ENCODE measurements around the gene EVC.

The EVC gene

DNA sequence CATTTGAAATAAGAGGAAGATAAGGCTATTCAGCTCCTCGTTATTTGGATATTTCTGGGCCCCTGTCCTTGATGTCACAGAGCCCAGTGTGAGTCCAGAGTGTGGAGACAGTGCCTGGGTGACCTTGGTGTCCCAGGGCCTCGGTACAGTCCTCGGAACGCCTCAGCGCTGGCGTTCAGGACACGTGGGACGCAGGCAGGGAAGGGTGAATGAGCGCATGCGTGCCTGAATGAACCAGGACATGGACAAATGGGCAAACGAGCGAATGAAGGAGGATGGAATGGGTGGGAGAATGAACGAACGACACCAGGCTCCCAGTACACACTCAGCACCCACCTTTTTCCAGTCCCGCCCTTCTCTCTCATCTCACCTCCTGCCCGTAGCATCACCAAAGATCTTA is 44.2 kb downstream of the EVC start:
- DNase-seq (ENCODE audit: low read depth) = no peak

DNA sequence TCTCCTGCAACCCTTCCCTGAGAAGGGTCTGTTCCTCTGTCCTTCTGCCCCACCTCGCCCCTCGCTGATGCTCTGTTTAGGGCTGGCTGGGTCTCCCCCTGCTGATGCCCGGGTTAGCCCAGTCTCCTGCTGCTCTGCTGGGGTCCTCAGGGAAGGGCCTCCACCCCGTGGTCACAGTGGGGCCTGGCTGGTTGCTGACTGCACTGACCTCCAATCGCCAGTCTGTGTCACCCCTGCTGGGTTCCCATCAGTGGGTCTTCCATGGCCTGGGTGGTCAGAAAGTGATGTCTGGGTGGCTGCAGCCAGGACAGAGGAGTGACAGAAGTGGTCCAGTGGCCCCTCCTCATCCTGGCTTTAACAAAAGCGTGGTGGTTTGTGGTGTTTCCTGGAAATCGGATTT is 44.7 kb downstream of the EVC start:
- DNase-seq (ENCODE audit: low read depth) = no peak

DNA sequence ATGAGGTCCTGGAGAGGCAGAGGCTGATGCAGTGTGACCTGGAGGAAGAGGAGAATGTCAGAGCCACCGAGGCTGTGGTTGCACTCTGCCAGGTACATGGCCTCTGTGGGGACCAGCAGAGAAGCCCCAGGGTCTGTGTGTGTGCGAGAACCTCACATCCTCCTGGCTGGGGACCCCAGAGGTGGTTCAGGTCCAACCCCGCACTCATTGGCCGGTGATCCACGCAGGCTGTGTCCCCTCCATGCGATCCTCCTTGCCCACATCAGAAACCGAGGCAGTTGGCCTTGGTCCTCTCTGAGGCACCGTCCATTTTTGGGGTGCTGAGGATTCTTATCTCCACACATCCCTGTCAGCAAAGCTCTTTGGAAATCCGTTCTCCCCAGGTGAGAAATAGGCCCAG is 45.3 kb downstream of the EVC start:
- DNase-seq (ENCODE audit: low read depth) = no peak

DNA sequence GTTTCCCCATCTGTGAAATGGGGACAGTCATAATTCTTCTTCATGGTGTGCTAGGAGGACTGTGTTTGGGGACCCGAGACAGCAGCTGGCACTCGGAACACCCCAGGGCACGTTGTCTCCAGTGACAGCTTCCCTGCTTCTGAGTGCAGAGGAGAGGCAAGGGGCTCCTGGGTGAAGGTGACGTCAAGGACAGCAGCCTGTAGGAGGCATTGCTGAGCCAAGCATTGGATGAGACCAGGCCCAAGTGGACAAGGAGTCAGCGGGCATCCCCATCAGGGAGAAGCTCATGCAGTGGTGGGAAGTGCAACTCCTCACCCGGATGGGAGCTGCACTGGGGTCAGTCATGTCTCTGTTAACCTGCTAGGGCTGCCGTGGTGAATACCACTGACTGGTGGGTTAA is 46.1 kb downstream of the EVC start:
- DNase-seq (ENCODE audit: low read depth) = no peak

DNA sequence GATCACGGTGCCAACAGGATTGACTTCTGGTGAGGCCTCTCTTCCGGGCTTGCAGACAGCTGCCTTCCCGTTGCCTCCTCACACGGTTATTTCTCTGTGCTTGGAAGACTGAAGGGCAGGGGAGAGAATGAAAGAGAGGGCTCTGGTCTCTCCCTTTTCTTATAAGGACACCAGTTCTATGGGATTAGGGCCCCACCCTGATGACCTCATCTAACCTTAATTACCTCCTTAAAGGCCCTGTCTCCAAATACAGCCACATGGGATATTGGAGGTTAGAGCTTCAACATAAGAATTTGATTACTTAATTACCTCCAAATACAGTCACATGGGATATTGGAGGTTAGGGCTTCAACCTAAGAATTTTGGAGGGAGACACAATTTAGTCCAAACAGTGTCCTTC is 46.5 kb downstream of the EVC start:
- no peak for DNase-seq (ENCODE audit: low read depth)

DNA sequence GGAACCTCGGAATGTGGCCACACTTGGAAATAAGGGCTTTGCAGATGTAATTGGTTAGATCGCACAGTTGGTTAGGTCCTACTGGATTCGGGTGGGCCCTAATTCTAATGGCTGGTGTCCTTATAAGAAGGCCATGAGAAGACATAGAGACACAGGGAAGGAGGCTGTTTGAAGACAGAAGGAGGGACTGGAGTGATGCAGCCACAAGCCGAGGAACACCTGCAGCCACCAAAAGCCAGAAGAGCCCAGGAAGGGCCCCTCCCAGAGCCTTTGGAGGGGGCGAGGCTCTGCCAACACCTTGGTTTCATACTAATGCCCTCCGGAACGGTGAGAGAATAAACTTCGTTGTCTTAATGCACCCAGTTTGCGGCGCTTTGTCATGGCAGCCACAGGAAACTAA is 47.0 kb downstream of the EVC start:
- no peak for DNase-seq (ENCODE audit: low read depth)

DNA sequence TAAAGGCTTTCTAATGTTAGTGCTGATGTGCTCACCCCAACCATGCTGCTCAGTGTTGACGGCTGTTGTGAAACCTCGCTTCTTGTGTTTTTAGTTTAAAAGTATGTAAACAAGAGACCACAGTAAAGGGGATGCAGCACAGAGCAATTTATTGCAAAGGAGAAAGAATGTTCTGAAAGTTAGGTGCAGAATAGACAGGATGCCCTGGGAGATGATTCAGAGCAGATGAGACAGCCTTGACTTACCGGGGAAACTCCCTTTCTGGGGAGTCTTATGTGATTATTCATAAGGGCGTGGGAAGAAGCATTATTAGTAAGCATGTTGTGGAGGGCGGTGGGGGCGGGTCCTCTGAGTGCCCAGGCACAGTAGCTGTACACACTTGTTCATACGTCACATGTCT is 47.7 kb downstream of the EVC start:
- no peak for DNase-seq (ENCODE audit: low read depth)

DNA sequence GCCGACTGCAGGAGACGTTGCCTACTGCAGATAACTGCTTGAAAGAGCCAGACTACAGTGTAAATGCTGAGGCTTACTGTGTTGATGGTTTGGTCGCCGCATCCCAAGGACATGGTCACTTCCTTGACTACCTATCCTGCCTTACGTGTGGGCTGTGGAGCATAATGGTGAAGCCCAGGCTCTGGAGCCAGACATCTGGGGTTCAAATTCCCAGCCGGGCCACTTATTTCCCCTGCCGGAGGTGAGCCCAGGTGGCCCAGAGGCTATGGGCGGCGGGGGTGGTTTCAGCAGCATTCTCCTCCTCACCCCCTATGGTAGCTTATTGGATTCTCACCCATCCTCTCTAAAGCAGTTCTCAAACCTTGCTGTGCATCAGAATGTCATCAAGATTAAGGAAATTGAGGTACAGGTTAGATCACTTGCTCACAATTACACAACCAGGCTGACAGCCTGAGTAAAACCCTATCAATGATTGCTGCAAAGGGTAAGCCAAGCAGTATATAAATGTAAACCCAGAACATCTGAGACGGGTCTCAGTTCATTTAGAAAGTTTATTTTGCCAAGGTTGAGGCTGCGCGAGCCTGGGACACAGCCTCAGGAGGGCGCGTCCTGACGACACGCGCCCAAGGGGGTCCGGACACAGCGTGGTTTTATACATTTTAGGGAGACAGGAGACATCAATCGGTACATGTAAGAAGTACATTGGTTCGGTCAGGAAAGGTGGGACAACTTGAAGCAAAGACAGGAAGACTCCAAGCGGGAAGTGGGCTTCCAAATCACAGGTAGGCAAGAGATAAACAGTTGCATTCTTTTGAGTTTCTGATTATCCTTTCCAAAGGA is 48.5 kb downstream of the EVC start:
- DNase-seq (ENCODE audit: low read depth) = no peak

DNA sequence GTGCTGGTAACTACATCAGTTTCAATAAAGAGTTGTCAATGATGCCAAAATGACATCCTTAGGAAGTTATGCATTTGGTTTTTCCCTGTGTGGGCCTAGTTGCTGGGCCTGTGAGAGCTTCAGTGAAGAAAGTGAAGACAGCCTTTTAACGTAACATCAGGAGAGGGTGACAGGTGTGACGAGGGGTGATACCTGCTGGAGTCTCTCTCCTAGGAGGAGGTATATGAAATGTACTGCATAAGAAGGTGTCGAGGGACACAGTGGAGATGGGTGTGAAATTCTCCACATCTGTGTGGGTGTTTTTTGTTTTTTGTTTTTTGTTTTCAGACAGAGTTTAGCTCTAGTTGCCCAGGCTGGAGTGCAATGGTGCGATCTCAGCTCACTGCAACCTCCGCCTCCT is 49.2 kb downstream of the EVC start:
- DNase-seq (ENCODE audit: low read depth) = no peak

DNA sequence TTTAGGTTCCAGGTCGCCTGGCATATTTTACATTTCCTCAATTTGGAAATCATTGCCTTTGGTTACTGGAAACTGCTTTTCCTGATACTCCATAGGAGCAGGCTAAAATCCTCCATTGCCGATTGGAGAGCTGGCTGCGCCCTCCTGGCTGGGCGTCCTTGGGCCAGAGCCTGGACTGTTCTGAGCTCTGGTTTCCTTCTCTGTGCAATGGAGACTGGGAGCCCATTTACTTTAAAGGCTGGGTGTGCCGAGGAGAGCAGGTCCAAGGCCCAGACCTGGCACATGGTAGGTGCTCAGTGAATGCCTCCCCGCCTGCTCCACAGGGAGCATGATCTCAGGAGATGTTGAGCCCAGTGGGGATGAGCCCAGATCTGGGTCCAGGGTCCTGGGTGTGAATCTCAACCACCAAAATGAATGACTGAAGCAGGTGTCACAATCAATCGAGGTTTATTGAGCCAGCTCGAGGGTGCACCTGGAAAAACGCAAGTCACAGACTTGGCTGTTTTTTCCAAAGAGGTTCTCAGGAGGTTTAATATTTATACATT is 50.0 kb downstream of the EVC start:
- DNase-seq (ENCODE audit: low read depth) = no peak

DNA sequence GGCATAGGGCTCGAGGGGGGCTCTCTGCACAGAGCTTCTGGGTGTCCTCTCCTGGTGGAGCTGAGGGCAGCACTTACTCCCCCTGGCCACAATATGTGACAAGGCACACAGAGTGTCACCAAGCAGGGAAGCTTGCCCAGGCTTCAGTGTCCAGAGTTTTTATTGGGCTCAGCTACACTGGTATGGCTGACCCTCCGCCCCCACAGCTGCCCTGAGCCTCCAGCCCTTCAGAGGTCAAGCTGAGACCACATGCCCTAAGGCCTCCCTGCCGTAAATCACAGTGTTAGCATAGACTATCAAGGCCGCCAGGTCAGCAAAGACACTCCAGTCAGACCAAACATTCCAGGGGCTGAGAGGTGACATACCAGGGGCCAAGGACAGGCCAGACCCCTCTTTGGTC is 59.0 kb downstream of the EVC start:
- no peak for DNase-seq (ENCODE audit: low read depth)

DNA sequence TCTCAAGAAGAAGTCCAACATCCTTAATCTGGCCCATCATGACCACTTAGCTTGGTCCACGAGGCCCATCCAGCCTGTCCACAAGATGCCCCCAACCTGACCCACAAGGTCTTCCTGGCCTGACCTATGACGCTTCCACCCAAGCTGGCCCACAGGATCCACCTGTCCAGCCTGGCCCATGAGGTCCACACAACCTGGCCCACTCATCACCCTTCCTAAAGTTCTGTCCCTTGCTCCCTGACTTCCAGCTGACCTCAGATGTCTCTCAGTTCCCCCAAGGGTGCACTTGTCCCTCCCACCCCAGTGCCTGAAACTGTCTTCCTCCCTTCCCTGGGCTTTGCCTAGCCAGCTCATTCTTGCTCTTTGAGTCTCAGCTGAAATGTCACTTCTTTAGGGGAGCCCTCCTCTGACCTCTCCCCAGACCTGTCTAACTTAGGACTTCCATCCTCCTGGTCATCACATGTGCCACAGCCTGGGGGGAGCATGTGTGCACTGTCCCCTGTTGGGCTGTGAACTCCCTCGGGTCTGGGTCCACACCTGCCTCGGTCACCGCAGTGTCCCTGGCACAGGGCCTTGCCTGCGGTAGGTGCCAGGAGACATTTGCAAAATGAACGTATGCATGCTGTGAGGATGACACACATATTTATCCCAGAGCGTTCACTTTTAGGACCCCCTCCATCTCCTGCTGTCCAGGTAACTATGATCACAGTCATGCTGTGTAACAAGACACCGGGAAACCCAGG is 61.7 kb downstream of the EVC start:
- DNase-seq (ENCODE audit: low read depth) = no peak

DNA sequence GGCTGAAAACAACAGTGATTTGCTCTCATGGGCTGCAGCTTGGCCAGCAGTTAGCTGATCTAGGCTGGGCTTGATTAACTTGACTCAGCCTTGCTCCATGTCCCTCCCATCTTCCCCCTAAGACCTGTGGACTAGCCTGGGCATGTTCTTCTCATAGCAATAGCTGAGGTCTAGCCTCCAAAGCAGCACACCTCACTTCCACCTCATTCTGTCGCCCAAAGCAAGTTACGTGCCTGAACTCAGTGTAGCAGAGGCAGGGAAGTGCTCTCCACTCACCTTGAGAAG is 62.2 kb downstream of the EVC start:
- no peak for DNase-seq (ENCODE audit: low read depth)

DNA sequence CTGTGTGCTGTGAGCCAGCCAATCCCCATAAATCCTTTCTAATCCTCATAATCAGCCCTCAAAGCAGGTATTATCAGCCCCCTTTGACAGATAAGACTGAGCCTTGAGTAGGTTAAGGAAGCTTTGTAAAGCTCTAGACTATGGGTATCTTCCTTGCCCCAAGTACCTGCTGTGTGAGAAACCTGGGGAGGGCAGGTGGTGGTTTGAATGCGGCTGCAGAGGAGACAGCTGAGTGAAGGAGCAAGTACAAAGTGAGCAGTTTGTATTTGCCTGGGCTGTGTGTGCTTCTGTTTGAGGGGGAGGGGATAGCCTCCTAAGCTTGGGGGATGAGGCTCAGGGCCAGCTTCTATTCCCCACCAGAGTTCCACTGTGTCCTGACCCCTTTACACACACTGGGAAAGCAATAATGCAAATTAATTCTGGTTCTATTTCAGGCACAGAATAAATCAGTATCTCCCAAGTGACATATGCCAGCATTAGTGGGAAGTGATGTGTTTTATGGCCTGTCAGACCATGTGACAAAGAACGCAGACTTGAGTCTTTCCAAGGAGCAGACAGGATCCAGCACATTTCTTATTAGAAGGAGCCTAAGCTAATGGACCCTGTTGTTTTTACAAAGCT is 63.5 kb downstream of the EVC start:
- DNase-seq (ENCODE audit: low read depth) = no peak

DNA sequence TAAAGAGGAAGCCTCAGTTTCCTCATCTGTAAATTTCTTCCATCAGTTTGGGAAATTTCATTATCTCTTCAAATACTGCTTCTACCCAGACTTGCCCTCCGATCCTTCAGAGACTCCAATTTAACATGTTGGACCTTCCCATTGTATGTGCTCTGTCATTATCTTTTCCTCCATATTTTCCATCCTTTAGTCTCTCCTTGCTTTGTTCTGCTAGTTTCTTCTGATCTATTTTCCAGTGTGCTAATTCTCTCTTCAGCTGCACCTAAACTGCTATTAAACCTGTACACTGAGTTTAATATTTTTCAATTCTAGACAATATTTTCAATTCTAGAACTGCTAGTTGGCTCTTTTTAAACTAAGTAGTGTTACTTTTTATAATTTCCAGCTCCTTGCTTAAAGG is 65.5 kb downstream of the EVC start:
- no peak for DNase-seq (ENCODE audit: low read depth)

DNA sequence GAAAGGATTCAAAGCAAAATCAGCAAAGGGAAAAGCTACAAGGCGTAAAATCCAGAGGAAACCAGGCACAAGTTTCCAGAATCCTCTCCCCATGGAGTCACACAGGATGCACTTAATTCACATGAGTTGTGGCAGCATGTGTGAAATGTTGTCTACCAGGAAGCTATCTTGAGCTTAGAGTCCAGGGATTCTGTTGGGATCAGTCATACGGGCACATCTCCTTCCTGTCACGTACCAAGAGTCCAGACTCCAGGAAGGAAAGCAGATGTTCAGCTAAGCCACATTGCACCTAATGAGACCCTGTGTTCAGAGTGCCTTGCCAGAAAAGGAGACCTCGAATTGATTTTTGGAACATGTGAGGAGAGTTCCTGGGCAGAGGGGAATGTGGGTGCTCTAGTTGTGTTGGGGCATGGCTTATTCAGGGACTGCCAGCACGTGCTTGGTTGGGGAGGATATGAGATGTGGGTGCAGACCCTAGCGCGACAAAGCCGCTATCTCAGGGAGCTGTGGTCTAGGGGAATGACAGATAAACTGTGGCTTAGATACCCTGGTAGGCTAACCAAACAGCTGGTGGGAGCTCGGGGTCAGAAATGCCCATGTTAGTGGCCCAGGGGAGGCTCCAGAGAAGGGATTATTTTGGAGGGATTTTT is 70.0 kb downstream of the EVC start:
- DNase-seq (ENCODE audit: low read depth) = no peak

DNA sequence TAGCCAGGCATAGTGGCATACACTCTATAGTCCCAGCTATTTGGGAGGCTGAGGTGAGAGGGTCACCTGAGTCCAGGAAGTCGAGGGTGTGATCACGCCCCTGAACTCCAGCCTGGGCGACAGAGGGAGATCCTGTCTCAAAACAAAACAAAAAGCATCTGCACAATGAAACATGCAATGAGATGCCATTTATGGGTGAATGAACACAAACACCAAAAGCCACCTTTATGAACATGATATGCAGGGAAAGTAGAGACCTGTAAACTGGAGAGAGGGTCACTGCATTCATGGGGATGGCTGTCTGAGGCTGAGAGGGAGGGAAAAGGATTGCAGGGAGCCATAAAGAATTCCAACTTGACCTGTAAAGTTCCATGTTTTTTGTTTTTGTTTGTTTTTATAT is 70.7 kb downstream of the EVC start:
- DNase-seq (ENCODE audit: low read depth) = no peak

DNA sequence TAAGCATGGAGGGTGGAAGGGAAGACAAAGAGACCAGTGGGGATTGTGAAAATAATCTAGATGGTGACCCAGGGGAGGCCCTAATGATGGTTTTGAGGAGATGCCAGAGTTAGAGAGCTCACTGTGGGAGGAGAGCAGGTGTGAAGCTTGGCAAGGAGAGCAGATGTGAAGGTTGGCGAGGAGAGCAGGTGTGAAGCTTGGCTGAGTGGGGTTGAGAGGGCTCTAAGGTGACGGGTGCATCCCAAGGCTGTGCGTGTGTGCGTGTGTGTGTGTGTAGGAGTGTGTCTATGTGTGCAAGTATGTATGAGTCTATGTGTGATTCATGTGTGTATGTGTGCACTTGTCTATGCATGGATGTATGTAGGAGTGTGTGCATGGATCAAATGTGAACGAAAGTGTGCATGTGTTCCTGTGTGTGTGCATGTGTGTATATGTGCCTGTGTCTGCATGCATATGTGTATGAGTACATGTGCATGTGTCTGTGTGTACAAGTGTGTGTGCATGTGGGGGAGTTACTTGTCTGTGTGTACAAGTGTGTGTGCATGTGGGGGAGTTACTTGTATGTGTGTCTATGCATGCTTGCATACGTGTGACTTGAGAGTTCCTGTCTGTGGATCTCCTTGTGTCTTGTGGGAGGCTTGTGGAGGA is 72.0 kb downstream of the EVC start:
- no peak for DNase-seq (ENCODE audit: low read depth)

DNA sequence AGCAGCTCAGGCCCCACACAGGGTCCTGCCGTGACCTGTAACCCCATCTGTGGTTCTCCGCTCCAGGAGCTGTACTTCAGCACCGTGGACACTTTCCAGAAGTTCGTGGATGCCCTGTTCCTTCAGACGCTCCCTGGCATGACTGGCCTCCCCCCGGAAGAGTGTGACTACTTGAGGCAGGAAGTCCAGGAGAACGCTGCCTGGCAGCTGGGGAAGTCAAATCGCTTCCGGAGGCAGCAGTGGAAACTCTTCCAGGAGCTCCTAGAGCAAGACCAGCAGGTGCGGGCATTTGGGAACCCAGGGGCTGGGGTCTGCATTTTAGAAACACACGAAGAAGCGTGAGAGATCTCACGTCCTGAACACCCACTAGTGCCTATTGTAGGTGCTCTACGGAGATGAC is 72.5 kb downstream of the EVC start:
- DNase-seq (ENCODE audit: low read depth) = no peak

DNA sequence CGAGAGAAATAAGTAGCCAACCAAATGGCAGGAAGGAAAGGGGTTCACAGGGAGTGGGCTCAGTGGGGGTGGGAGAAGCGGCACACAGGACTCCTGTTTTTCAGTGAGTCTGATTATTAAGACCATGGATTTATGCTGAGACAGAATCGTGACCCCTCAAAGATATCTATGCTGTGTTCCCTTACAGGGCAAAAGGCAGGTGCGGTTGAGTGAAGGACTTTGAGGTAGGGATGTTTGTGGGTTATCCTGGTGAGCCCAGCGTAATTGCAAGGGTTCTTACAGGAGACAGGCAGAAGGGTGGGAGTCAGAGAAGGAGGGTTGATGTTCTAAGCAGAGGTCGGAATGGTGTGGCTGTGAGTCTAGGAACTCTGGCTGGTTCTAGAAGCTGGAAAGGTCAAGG is 73.0 kb downstream of the EVC start:
- DNase-seq (ENCODE audit: low read depth) = no peak

DNA sequence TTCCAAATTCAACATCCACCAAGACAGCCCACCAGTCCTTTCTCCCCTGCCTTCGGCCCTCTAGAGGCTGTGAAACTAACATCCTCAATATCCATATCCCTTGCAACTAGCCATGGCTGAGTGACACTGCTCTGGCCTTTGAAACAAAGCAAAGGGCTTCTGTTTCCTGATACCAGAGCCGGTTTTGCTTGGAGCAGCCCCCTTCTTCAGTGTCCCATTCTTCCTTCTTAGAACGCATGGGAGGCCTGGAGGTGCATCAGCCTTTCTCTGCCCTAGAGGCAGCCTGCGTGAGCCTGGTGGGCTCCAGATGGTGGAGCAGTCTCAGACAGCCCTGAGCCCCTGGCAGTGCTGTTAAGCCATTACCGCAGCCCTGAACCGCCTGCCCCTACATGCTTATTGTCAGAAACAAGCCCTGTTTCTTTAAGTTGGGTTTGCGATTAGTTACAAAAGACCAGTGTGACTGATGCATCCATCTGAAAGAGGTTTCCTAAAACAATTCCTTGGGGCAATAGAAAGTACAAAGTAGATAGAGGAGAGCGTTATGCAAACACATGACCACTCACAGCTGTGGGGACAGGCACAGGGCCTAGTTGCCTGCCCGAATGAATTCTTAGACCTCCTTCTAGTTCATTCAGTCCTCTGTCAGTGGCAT is 74.1 kb downstream of the EVC start:
- DNase-seq (ENCODE audit: low read depth) = no peak
